Heart right ventricle (tissue), 16 donors: Measurements from ENCODE around the gene ABCB9. TPM values are rescaled to one million over a fixed set of nuclear protein-coding genes. Genes with fewer than 3 reads are reported as not detected.

Experiments
- ATAC-seq, 8 donors: fragments of 200-7000 bp; cut with Tn5 transposase; one replicate each; pipeline ENCODE4 v1.9.1; 2020; ENCODE audit warnings: mild to moderate bottlenecking in 8 of 8, moderate library complexity in 8 of 8, moderate number of reproducible peaks in 1 of 8
- DNase-seq, 2 donors: peaks; one replicate each; pipeline ENCODE4 v3.0.0-alpha.2; 2020
- H3K27ac ChIP-seq, 10 donors: fragments of 200-600 bp; sonication (generic) in 2 of 10; one replicate each; pipeline versions ENCODE4 v1.5.0 to v1.8.0; 2020 to 2022; ENCODE audit warnings: mild to moderate bottlenecking in 3 of 10
- H3K27me3 ChIP-seq, 7 donors: fragments of 200-600 bp; one replicate each; pipeline ENCODE4 v1.8.0; 2021 to 2022; ENCODE audit warnings: mild to moderate bottlenecking in 2 of 7
- H3K36me3 ChIP-seq, 9 donors: fragments of 200-600 bp; sonication (generic) in 1 of 9; one replicate each; pipeline versions ENCODE4 v1.5.0 to v1.8.0; 2020 to 2022; ENCODE audit warnings: mild to moderate bottlenecking in 2 of 9
- H3K4me1 ChIP-seq, 9 donors: fragments of 200-600 bp; sonication (generic) in 1 of 9; one replicate each; pipeline versions ENCODE4 v1.5.0 to v1.8.0; 2020 to 2022; ENCODE audit warnings: mild to moderate bottlenecking in 4 of 9
- H3K4me3 ChIP-seq, 10 donors: fragments of 200-600 bp; sonication (generic) in 2 of 10; one replicate each; pipeline versions ENCODE4 v1.5.0 to v1.8.0; 2020 to 2022; ENCODE audit warnings: mild to moderate bottlenecking in 7 of 10, moderate library complexity in 2 of 10
- H3K9me3 ChIP-seq, 11 donors: fragments of 200-600 bp in 10 of 11; sonication (generic) in 2 of 11; one replicate each; pipeline versions ENCODE4 v1.5.0 to v1.8.0; 2013 to 2022; ENCODE audit warnings: mild to moderate bottlenecking in 2 of 11, control low read depth in 1 of 11, moderate library complexity in 1 of 11
- WGBS, 2 donors: extraction: QIAGEN DNeasy Blood & Tissue Kit; methylation state at CpG; one replicate each; pipeline ENCODE4 v1.1.7; 2013; ENCODE audit warnings: inconsistent platforms in 1 of 2; 5-methylcytosine and 5-hydroxymethylcytosine counted together
- intact Hi-C, 10 donors: fragments of 100-400 bp; cut with DNase I; formaldehyde crosslinking; loops; one replicate each; pipeline versions ENCODE4 v1.11.1 to v1.14.2; 2022
- polyA plus RNA-seq, 2 donors: library from polyadenylated mRNA; stranded (reverse); fragments of 200-250 nt; gene quantifications; one replicate each; pipeline ENCODE4 v1.2.3, GENCODE V29; 2013
- total RNA-seq, 10 donors: library from RNA; stranded (reverse); fragmentation: NEBNext Ultra II Directional in 3 of 10; extraction: Animal tissue kit (Norgen Biotek cat#: 25700) in 3 of 10; gene quantifications; one replicate each; pipeline versions ENCODE4 v1.2.1 to v1.2.4, GENCODE V29; 2021 to 2023
- TF ChIP-seq, protein P1 (sequence below), 9 donors: fragments of 200-600 bp; sonication (generic) in 2 of 9; IDR thresholded peaks; one replicate each; pipeline versions ENCODE4 v1.5.0 to v1.8.0; 2021 to 2022; ENCODE audit warnings: antibody characterized with exemption in 9 of 9, mild to moderate bottlenecking in 5 of 9, moderate library complexity in 1 of 9
- donor health status: Arrhythmogenic right ventricular cardiomyopathy.
- donor health status: ischemic (EF 13 %, LVEDD 7.1; RV severe dilation, severe dysfunction).
- donor health status: healthy with polysubstance abuse.
- donor health status: DM: no; HTN: yes; CAD: no.
- donor health status: DM: no; HTN: no; CAD: no.
- donor health status: ischemic (EF 25% LVEDD 6.9; RV normal size, moderate dysfunction).
- donor health status: ischemic (EF 25% LVEDD 5.7; RV mildly dilated, moderate dysfunction).
- donor health status: healthy.
- donor health status: DM: yes; HTN: yes; CAD: no.
- donor health status: Ischemic cardiomyopathy.
- donor health status: ischemic (EF 35%, LVEDD 5.7; RV mildly dilated, moderate dysfunction).
- donor health status: nonischemic (EF 11% LVEDD 7.7; RV severe dilation, severe dysfunction).
- donor health status: DM: yes; HTN: yes; CAD: no.
- donor health status: PGD.
- donor health status: ischemic (EF 29% LVEDD 5.4; RV normal size, mild dysfunction).
- donor health status: nonischemic (EF 23%, LVEDD 6.1; RV moderate dilation, normal function).

The ABCB9 gene
- total and polyA plus RNA-seq, 12 donors: 1.9 to 6.0 (median 4.5) TPM

- peak overlapping the region in 7 of 10 donors; percentile 85 to 98 (median 92) for H3K27ac ChIP-seq
- peak overlapping the region in 9 of 10 donors; percentile 76 to 100 (median 90) for H3K4me3 ChIP-seq
- intact Hi-C loops: loop anchor here in 3 of 10 donors (2.0 to 5.0 kb wide), 2 partner anchors 172 to 258 kb away; partner anchors contain the start of gene PITPNM2 (in 1 of the 3)
- H3K36me3 ChIP-seq: peaks cover 0 to 43% (median 0%) of the 10 kb centered on the region in 9 donors
- WGBS, 2 donors: 74 to 77% methylated on average over 28 of the region's 28 CpGs
- peaks cover 27 to 76% (median 60%) of the 10 kb centered on the region in 9 donors for H3K4me1 ChIP-seq
- no peaks in the 10 kb centered on the region for H3K9me3 ChIP-seq
- TF ChIP-seq, protein P1, sequence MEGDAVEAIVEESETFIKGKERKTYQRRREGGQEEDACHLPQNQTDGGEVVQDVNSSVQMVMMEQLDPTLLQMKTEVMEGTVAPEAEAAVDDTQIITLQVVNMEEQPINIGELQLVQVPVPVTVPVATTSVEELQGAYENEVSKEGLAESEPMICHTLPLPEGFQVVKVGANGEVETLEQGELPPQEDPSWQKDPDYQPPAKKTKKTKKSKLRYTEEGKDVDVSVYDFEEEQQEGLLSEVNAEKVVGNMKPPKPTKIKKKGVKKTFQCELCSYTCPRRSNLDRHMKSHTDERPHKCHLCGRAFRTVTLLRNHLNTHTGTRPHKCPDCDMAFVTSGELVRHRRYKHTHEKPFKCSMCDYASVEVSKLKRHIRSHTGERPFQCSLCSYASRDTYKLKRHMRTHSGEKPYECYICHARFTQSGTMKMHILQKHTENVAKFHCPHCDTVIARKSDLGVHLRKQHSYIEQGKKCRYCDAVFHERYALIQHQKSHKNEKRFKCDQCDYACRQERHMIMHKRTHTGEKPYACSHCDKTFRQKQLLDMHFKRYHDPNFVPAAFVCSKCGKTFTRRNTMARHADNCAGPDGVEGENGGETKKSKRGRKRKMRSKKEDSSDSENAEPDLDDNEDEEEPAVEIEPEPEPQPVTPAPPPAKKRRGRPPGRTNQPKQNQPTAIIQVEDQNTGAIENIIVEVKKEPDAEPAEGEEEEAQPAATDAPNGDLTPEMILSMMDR (IDR thresholded peaks at IDR 0.05): no peak
- DNase-seq (no peak), ATAC-seq (no peak)
- H3K27me3 ChIP-seq: no peaks in the 10 kb centered on the region
These were observed 13.0 kb upstream of the ABCB9 start for GRCh38 chr12:122979001-122979907.

DNA sequence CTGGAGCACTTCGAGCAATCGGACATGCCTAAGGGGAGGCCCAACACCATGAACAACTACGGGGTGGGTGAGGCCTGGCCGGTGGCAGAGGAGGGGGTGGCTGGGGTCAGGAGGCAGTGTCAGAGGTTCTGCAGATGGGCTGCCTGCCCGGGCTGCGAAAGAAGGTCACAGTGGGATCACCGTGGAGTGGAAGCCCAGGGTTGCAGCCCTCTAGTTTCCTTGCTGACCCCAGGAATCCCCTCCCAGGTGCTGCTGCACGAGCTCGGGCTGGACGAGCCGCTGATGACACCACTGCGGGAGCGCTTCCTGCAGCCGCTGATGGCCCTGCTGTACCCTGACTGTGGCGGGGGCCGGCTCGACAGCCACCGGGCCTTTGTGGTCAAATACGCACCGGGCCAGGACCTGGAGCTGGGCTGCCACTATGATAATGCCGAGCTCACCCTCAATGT is 12.3 kb upstream of the ABCB9 start:
- H3K4me3 ChIP-seq: no peak overlapping the region
- TF ChIP-seq, protein P1 (IDR thresholded peaks at IDR 0.05): no peak
- no peaks in the 10 kb centered on the region for H3K9me3 ChIP-seq
- ATAC-seq (no peak), DNase-seq (no peak)
- intact Hi-C loops: loop anchor here in 3 of 10 donors (2.0 to 5.0 kb wide), 2 partner anchors 172 to 259 kb away; partner anchors contain the start of gene PITPNM2 (in 1 of the 3)
- H3K4me1 ChIP-seq: peaks cover 21 to 76% (median 58%) of the 10 kb centered on the region in 9 donors
- peaks cover 0 to 39% (median 0%) of the 10 kb centered on the region in 9 donors for H3K36me3 ChIP-seq
- no peak overlapping the region for H3K27ac ChIP-seq
- 83 to 89% methylated on average over 21 of the region's 21 CpGs for WGBS, 2 donors
- no peaks in the 10 kb centered on the region for H3K27me3 ChIP-seq

- H3K27me3 ChIP-seq: no peaks in the 10 kb centered on the region
- peaks cover 0 to 32% (median 0%) of the 10 kb centered on the region in 9 donors for H3K36me3 ChIP-seq
- H3K4me3 ChIP-seq: no peak overlapping the region
- no peak overlapping the region for H3K27ac ChIP-seq
- DNase-seq (no peak), ATAC-seq (no peak)
- TF ChIP-seq, protein P1 (IDR thresholded peaks at IDR 0.05): no peak
- WGBS, 2 donors: 86 to 88% methylated on average over 9 of the region's 9 CpGs
- H3K9me3 ChIP-seq: no peaks in the 10 kb centered on the region
- peaks cover 21 to 70% (median 54%) of the 10 kb centered on the region in 9 donors for H3K4me1 ChIP-seq
- intact Hi-C loops: loop anchor here in 3 of 10 donors (2.0 to 5.0 kb wide), 2 partner anchors 173 to 259 kb away; partner anchors contain the start of gene PITPNM2 (in 1 of the 3)
These were observed 11.6 kb upstream of the ABCB9 start for GRCh38 chr12:122977655-122978392.

DNA sequence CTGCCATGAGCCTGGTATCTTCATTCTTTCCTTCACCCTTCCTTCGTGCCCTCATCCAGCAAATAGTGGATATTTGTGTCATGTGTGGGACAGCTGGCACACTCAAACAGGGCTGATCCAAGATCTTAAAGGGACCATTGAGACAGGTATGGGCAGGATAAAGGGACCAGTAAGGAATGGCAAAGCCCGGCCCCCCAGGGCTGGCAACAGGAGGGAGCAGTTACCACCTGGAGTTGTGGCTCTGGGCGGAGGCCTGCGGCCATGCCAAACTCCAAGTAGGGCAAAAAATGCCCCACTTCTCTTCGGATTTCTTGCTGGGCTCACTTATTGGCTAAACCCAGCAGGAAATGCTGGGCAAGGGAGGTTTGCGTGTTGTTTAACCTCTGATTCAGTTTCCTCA is 10.9 kb upstream of the ABCB9 start:
- DNase-seq (no peak), ATAC-seq (no peak)
- peaks cover 18 to 63% (median 48%) of the 10 kb centered on the region in 9 donors for H3K4me1 ChIP-seq
- intact Hi-C loops: loop anchor here in 2 of 10 donors (5.0 kb wide), 1 partner anchor 260 kb away; no protein-coding TSS in a partner anchor
- H3K36me3 ChIP-seq: peaks cover 0 to 26% (median 0%) of the 10 kb centered on the region in 9 donors
- no peak overlapping the region for H3K27ac ChIP-seq
- no peaks in the 10 kb centered on the region for H3K27me3 ChIP-seq
- TF ChIP-seq, protein P1 (IDR thresholded peaks at IDR 0.05): no peak
- peak overlapping the region in 2 of 10 donors; percentile 96 to 99 for H3K4me3 ChIP-seq
- no peaks in the 10 kb centered on the region for H3K9me3 ChIP-seq
- 83 to 89% methylated on average over 6 of the region's 6 CpGs for WGBS, 2 donors
